ENCODE data around the gene NLRC3. TPM values are rescaled to one million over a fixed set of nuclear protein-coding genes. Genes with fewer than 3 reads are reported as not detected.

NLRC3 gene
- total RNA-seq, 3 donors from 2014 or later, result 0.64 to 1.6 (median 1.3) TPM

GRCh38 chr16:3601614-3602319 lies 24.6 kb upstream of the NLRC3 start:
- Histone ChIP-seq H3K9me3 (peaks cover 0 to 4% of the 10 kb centered on the region in 2 donors), H3K4me3 (no peak overlapping the region), H3K36me3 (no peaks in the 10 kb centered on the region), H3K4me1 (no peaks in the 10 kb centered on the region), H3K27ac (no peak overlapping the region), H3K27me3 (no peaks in the 10 kb centered on the region)
- TF ChIP-seq POLR2AphosphoS5 (IDR thresholded peaks at IDR 0.05) (no peak), POLR2A (IDR thresholded peaks at IDR 0.05) (no peak), CTCF (IDR thresholded peaks at IDR 0.05) (no peak)
- DNase-seq (ENCODE audit: low spot score in 2 of 2), result no peak
- intact Hi-C loops (cut with DNase I; ENCODE audit: low total_unique reads), result no loop called here

- Histone ChIP-seq H3K4me1 (no peaks in the 10 kb centered on the region), H3K4me3 (no peak overlapping the region), H3K27ac (no peak overlapping the region), H3K9me3 (peaks cover 0 to 4% of the 10 kb centered on the region in 2 donors), H3K36me3 (no peaks in the 10 kb centered on the region), H3K27me3 (no peaks in the 10 kb centered on the region)
- DNase-seq (ENCODE audit: low spot score in 2 of 2), result no peak
- intact Hi-C loops (cut with DNase I; ENCODE audit: low total_unique reads), result no loop called here
- TF ChIP-seq POLR2AphosphoS5 (IDR thresholded peaks at IDR 0.05), result no peak
- no peak for TF ChIP-seq CTCF (IDR thresholded peaks at IDR 0.05)
- no peak for TF ChIP-seq POLR2A (IDR thresholded peaks at IDR 0.05)
Observed at GRCh38 chr16:3599922-3600321, 22.7 kb upstream of the NLRC3 start.

GRCh38 chr16:3599121-3599520 lies 21.9 kb upstream of the NLRC3 start:
- Histone ChIP-seq H3K9me3 (peaks cover 0 to 4% of the 10 kb centered on the region in 2 donors), H3K4me3 (no peak overlapping the region), H3K27ac (no peak overlapping the region), H3K4me1 (no peaks in the 10 kb centered on the region), H3K27me3 (no peaks in the 10 kb centered on the region), H3K36me3 (no peaks in the 10 kb centered on the region)
- peak in 1 of 2 donors; percentile 5 for DNase-seq (ENCODE audit: low spot score in 2 of 2)
- intact Hi-C loops (cut with DNase I; ENCODE audit: low total_unique reads), result no loop called here
- TF ChIP-seq CTCF (IDR thresholded peaks at IDR 0.05) (no peak), POLR2A (IDR thresholded peaks at IDR 0.05) (no peak), POLR2AphosphoS5 (IDR thresholded peaks at IDR 0.05) (no peak)

- Histone ChIP-seq H3K36me3 (no peaks in the 10 kb centered on the region), H3K4me1 (no peaks in the 10 kb centered on the region), H3K27ac (no peak overlapping the region), H3K27me3 (no peaks in the 10 kb centered on the region), H3K4me3 (no peak overlapping the region), H3K9me3 (peaks cover 0 to 4% of the 10 kb centered on the region in 2 donors)
- no peak for TF ChIP-seq CTCF (IDR thresholded peaks at IDR 0.05)
- no peak for DNase-seq (ENCODE audit: low spot score in 2 of 2)
- intact Hi-C loops (cut with DNase I; ENCODE audit: low total_unique reads), result no loop called here
Observed at GRCh38 chr16:3598236-3598635, 21.0 kb upstream of the NLRC3 start.

- no peak for DNase-seq (ENCODE audit: low spot score in 2 of 2)
Observed at GRCh38 chr16:3597676-3598075, 20.5 kb upstream of the NLRC3 start.

More at GRCh38 chr16:3597676-3598075, 20.5 kb upstream of the NLRC3 start:
- Histone ChIP-seq H3K9me3 (peaks cover 0 to 4% of the 10 kb centered on the region in 2 donors), H3K36me3 (no peaks in the 10 kb centered on the region), H3K27me3 (no peaks in the 10 kb centered on the region), H3K4me3 (no peak overlapping the region), H3K4me1 (no peaks in the 10 kb centered on the region), H3K27ac (no peak overlapping the region)
- TF ChIP-seq POLR2AphosphoS5 (IDR thresholded peaks at IDR 0.05), result no peak
- TF ChIP-seq CTCF (IDR thresholded peaks at IDR 0.05), result no peak
- intact Hi-C loops (cut with DNase I; ENCODE audit: low total_unique reads), result no loop called here

Measured in breast epithelium (tissue), 4 donors.